ENCODE measurements around the gene CYP3A5. TPM values are rescaled to one million over a fixed set of nuclear protein-coding genes. Genes with fewer than 3 reads are reported as not detected.

Gene CYP3A5
- total and polyA plus RNA-seq, 9 of the 15 experiments (the other 6 are each of a cell fraction or from before 2014, with no cell fraction given) = 0.73 to 2.8 (median 1.5) TPM

DNA sequence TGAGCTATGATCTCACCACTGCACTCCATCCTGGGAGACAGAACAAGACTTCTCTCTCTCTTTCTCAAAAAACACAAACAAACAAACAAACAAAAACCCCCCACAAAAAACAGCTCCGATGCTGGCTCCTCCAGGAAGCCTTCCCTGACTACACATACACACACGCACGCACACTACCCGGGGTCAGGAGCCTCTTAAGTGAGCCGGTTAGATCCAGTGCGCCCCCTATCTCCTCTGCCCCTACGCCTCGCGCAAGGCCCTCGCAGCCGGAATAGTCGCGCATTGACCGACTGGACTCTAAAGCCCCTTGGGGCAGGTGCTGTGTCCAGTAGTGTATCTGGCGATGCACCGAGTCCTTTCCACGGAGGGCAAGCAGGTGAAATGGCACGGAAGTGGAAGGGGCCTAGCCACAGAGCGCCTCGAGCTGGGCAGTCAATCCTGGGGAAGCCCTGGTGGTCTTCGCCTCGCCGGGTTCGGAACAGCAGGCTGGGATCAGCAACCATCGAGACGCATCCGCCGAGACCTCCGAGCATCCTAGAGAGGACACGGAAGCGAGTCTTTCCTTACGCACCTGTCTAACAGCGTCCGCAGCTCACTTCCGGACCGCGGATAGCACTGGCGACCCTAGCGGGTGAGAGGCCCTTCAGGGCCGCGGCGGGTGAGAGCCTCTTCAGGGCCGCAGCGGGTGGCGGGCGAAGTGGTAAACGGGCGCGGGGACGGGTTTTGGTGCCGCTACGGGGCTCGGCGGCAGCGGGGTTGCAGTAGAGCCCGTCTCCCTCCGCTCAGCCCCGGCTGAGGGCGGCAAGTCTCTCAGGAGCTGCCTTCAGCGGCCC, 63.2 kb downstream of the CYP3A5 start, which contains the start of gene ZSCAN25 (continued):
- TF ChIP-seq HINFP (tag; conservative IDR thresholded peaks at IDR 0.05; ENCODE audit: low read depth) = peak; percentile 98
- TF ChIP-seq HLTF (IDR thresholded peaks at IDR 0.05) = peak; percentile 66
- TF ChIP-seq, protein P1, sequence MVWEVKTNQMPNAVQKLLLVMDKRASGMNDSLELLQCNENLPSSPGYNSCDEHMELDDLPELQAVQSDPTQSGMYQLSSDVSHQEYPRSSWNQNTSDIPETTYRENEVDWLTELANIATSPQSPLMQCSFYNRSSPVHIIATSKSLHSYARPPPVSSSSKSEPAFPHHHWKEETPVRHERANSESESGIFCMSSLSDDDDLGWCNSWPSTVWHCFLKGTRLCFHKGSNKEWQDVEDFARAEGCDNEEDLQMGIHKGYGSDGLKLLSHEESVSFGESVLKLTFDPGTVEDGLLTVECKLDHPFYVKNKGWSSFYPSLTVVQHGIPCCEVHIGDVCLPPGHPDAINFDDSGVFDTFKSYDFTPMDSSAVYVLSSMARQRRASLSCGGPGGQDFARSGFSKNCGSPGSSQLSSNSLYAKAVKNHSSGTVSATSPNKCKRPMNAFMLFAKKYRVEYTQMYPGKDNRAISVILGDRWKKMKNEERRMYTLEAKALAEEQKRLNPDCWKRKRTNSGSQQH (CRISPR knock-in tag; IDR thresholded peaks at IDR 0.05) = no peak
- TF ChIP-seq FOXA1 (IDR thresholded peaks at IDR 0.05; ENCODE audit: borderline replicate concordance) = no peak
- no peak for TF ChIP-seq MAFG (tag; conservative IDR thresholded peaks at IDR 0.05)
- no peak for TF ChIP-seq ZFPM2 (CRISPR knock-in tag; IDR thresholded peaks at IDR 0.05)
- TF ChIP-seq IFI16 (CRISPR knock-in tag; IDR thresholded peaks at IDR 0.05) = no peak
- TF ChIP-seq, protein P2, sequence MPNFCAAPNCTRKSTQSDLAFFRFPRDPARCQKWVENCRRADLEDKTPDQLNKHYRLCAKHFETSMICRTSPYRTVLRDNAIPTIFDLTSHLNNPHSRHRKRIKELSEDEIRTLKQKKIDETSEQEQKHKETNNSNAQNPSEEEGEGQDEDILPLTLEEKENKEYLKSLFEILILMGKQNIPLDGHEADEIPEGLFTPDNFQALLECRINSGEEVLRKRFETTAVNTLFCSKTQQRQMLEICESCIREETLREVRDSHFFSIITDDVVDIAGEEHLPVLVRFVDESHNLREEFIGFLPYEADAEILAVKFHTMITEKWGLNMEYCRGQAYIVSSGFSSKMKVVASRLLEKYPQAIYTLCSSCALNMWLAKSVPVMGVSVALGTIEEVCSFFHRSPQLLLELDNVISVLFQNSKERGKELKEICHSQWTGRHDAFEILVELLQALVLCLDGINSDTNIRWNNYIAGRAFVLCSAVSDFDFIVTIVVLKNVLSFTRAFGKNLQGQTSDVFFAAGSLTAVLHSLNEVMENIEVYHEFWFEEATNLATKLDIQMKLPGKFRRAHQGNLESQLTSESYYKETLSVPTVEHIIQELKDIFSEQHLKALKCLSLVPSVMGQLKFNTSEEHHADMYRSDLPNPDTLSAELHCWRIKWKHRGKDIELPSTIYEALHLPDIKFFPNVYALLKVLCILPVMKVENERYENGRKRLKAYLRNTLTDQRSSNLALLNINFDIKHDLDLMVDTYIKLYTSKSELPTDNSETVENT (CRISPR knock-in tag; IDR thresholded peaks at IDR 0.05) = peak; percentile 100
- TF ChIP-seq GATAD2B (IDR thresholded peaks at IDR 0.05; ENCODE audit: borderline replicate concordance) = peak; percentile 87; the same call in 1 of the 2 replicates
- TF ChIP-seq ZNF408 (CRISPR knock-in tag; IDR thresholded peaks at IDR 0.05; ENCODE audit: low read depth) = no peak
- TF ChIP-seq ZNF41 (CRISPR knock-in tag; conservative IDR thresholded peaks at IDR 0.05) = no peak
- no peak for TF ChIP-seq BDP1 (IDR thresholded peaks at IDR 0.05; ENCODE audit: insufficient read depth, insufficient read length)
- no peak for TF ChIP-seq SIRT6 (IDR thresholded peaks at IDR 0.05; ENCODE audit: low read depth, low read length)
- peak; percentile 100 for TF ChIP-seq SP2 (IDR thresholded peaks at IDR 0.05; ENCODE audit: extremely low read depth, low read depth, low read length, poor library complexity, severe bottlenecking)
- peak; percentile 95 for TF ChIP-seq ADNP (tag; IDR thresholded peaks at IDR 0.05)
- 0 out of 2 replicates have a peak, but pooled peaks have one; percentile 13 for TF ChIP-seq ZFP1 (CRISPR knock-in tag; IDR thresholded peaks at IDR 0.05)
- no peak for TF ChIP-seq XRCC3 (IDR thresholded peaks at IDR 0.05)
- TF ChIP-seq MXD1 (CRISPR knock-in tag; IDR thresholded peaks at IDR 0.05; ENCODE audit: borderline replicate concordance, poor library complexity, severe bottlenecking) = no peak
- TF ChIP-seq ZKSCAN3 (CRISPR knock-in tag; IDR thresholded peaks at IDR 0.05) = no peak
- no peak for TF ChIP-seq ZNF830 (CRISPR knock-in tag; IDR thresholded peaks at IDR 0.05)
- TF ChIP-seq RBM34 (IDR thresholded peaks at IDR 0.05; ENCODE audit: borderline replicate concordance, insufficient read depth, low read length) = no peak
- TF ChIP-seq THAP7 (CRISPR knock-in tag; IDR thresholded peaks at IDR 0.05) = peak; percentile 82; the same call in 1 of the 2 replicates

All from K562 (cell line).